Medulla oblongata (tissue), 1 donor: ENCODE results near the gene TRIM2.

ENCODE experiments used
- DNase-seq: peaks from one replicate; pipeline ENCODE4 v3.0.0-alpha.2; 2015; ENCODE audit errors: extremely low spot score

TRIM2 gene

GRCh38 chr4:153332936-153333335 lies 128.7 kb downstream of the TRIM2 start:
- DNase-seq = no peak

DNA sequence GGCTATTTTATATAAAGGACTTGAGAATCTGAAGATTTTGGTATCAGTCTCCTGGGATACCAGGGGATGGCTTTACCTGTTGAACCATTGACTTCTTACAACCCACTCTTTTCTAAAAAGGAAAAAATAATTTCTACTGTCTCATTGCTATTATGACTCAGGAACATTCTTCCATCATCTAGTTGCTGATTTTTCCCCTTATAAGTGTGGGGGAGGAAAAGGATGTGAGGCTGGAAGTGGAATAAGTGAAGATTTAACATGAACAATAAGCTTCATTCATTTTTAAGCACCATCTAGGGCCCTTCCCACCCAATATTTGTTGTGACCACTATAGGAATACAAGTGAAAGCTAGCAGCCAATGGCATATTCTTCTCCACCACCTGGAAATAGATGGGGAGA lies 129.6 kb downstream of the TRIM2 start:
- no peak for DNase-seq

- no peak for DNase-seq
Measured at GRCh38 chr4:153335665-153336064, 131.4 kb downstream of the TRIM2 start.

- no peak for DNase-seq
Measured at GRCh38 chr4:153337686-153338085, 133.4 kb downstream of the TRIM2 start.

GRCh38 chr4:153341575-153342090 lies 137.4 kb downstream of the TRIM2 start:
- no peak for DNase-seq

- DNase-seq = no peak
Measured at GRCh38 chr4:153342751-153343552, 138.7 kb downstream of the TRIM2 start.

DNA sequence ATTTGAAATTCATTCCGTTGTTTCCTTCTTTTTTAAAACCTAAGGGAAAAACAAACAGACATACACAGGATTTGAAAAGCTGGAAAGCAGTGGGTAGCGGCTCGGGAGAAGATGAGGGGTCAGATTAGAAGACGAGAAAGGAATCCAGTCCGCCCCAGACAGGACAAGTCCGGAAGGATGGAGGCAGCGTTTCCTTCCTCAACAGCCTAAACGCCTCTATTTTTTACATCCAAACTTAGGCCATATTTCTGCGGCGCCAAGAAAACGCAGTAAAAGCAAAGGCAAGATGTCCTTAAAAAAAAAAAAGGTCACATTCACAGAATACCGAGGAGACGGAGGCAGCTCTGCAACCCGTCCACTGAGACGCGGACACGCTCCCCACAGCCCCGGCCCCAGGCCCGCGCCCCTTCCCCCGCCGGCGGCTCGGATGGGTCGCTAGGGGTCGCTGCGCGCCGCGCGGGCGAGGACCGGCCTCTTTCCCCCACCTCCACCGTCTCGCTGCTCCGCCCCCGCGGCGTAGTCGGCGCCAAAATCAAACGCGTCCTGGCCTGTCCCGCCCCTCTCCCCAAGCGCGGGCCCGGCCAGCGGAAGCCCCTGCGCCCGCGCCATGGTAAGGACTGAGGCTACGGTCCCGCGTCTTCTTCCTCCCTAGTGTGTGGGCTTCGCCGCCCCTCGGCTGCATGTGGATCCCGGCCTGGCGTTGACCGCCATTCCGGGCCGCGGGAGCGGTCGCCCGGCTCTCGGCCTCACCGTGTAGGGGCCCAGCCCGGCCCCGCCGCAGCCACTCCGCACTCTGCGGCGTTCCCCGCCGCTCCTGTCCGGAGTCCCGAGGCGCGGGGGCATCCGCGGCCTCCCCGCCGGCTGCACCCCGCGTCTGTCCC lies 140.1 kb downstream of the TRIM2 start, which contains the start of gene MND1:
MND1 (plus strand) TSS at position 558 of the 881 bp plus-strand sequence; CDS start at position 608, 50 bp downstream.
- DNase-seq = peak; percentile 84

- DNase-seq = peak; percentile 27
Measured at GRCh38 chr4:153345012-153345981, 141.1 kb downstream of the TRIM2 start.

DNA sequence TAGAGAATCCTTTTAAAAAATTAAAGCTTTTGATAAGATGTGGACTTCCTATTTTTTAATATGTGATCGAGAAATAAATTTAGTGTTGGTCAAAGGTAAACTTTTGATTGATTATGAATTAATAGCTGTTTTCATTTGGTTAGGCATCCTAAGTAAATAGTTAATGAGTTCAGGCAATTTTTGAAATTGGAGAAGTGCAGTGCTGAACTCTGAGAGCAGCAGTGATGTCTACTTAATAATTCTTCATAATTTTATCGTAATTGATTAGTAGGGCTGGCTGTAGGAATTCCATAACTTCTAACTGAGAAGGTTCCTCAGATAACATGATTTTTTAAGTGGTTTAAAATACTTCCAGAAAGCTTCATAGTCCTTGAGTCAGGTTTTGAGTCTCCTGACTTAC lies 141.8 kb downstream of the TRIM2 start:
- no peak for DNase-seq

- DNase-seq = no peak
Measured at GRCh38 chr4:153346563-153346962, 142.3 kb downstream of the TRIM2 start.

DNA sequence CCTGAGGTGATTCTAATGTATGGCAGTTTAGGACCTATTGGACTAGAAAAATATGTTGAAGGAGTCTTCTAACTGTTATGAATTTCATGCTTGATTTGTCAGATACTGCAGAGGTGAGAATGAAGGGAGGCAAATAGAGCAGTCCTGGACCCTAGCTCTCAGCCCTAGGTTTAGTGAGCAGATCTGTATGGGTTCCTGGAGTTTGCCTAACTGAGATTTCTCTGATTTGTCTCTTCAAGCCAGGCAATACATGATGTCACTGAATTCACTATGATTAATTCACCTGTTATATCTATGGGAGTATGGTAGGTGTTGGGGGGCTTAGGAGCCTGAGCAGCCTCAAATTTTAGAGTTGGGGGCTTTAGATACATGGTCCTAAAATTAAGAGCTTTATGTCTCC lies 142.9 kb downstream of the TRIM2 start:
- no peak for DNase-seq

DNA sequence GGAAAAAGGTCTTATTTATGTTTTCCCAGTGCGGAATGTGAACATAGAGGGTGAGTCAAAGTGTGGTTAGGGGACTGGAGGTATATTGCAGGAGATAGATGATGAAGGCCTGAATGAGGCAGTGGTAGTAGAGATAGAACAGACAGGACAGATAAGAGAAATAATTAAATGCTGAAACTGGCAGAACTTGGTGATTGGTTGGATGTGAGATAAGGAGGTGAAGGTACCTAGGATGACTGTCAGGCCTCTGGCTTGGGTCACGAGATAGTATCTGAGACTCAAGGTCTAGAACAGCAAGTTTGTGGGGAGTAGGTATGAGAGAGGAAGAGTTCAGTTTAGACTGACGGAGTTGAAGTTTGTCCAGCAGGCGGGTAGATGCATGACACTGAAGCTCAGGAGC lies 143.8 kb downstream of the TRIM2 start:
- no peak for DNase-seq

DNA sequence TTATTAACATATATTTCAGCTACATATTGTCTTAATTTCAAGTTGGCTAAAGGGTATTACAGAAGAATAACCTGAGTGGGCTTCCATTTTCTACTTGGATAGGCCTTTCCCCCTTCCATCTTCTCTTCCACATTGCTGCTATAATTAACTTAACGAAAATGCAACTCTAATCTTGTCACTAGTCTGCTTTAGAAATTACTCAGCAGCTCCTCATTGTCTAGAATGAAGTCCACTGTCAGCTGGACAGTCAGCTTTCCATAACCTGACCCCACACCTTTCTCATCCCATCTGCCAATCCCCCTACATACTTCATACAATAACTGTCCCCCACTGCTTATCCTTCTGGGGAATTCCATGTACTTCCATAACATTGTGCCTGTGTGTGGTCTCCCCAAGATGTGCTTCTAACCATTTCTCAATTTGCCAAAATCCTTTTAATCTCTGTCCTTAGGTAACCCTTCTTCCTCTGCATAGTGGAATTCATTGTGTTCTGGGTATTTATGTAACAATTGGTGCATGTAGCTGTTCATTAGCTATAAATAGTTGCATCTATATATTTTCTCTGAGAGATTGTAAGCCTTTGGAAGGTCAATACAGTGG lies 145.1 kb downstream of the TRIM2 start:
- no peak for DNase-seq

DNA sequence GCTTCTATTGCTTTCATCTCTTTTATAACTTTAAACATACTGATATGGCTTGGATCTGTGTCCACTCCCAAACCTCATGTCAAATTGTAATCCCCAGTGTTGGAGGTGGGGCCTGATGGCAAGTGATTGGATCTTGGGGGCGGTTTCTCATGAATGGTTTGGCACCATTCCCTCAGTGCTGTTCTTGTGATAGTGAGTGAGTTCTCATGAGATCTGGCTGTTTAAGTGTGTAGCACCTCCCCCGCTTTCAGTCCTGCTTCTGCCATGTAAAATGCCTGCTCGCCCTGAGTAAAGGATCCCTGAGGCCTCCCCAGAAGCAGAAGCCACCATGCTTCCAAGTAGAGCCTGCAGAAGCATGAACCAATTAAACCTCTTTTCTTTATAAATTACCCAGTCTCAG lies 157.9 kb downstream of the TRIM2 start:
- no peak for DNase-seq

DNA sequence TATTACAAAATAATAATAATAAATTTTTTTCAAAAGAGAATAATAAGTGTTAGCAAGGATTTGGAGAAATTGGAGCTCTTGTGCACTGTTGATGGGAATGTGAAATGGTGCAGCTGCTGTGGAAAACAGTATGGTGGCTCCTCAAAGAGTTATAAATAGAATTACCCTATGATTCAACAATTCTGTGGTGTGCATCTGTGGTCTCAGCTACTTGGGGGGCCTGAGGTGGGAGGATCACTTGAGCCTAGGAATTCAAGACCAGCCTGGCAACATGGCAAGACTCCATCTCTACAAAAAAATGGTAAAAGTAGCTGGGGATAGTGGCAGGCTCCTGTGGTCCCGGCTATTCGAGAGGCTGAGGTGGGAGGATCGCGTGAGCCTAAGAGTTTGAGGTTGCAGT lies 159.8 kb downstream of the TRIM2 start:
- DNase-seq = no peak

- DNase-seq = no peak
Measured at GRCh38 chr4:153365003-153365402, 160.8 kb downstream of the TRIM2 start.

DNA sequence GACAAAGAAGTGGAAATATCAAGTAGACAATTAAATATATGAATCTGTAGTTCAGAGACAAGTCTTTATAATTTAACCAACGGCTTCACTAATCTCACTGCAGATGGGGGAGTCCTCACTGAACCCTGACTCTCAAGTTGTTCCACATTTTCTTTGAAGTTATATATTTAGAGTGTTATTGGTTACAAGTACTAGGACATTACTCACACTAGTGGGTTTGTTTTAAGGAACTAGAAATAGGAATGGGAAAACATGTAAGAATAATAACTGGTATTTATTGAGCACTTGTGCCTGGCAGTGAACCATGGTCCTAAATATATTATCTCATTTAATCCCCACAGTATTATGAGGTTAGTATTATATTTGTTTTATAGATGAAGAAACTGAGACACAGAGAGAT lies 162.2 kb downstream of the TRIM2 start:
- no peak for DNase-seq

GRCh38 chr4:153367092-153367491 lies 162.8 kb downstream of the TRIM2 start:
- DNase-seq = no peak

DNA sequence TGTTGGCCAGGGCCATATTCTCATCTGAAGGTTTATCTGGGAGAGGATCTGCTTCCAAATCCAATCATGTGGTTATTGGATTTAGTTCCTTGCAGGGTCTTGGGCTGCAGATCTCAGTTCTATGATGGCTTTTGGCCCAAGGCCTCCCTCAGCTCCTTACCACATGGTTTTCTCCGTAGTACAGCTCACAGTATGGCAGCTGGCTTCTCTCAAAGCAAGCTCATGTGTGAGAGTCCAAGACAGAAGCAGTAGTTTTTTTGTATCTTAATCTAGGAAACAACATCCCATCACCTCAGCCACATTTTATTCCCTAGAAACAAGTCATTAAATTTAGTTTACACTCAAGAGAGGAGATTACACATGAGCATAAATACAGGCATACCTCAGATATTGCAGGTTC lies 164.8 kb downstream of the TRIM2 start:
- DNase-seq = no peak

DNA sequence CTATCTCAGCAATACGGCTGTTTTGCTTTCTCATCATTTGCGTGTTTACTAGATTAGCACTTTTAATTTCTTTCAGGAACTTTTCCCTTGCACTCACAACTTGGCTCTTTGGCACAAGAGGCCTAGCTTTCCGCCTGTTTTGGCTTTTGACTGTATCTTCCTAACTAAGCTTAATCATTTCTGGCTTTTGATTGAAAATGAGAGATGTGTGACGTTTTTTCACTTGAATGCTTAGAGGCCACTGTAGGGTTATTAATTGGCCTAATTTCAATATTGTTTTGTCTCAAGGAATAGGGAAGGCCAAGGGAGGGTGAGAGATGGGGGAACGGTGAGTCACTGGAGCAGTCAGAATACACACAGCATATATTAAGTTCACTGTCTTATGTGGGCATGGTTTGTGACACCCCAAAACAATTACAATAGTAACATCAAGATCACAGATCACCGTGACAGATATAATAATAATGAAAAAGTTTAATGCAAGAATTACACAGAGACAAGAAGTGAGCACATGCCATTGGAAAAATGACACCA lies 167.5 kb downstream of the TRIM2 start:
- DNase-seq = no peak
